Vagina (tissue), 2 donors: ENCODE data around the gene RGL1. TPM values are rescaled to one million over a fixed set of nuclear protein-coding genes. Genes with fewer than 3 reads are reported as not detected.

Source experiments
- DNase-seq, 2 donors: peaks; one replicate each; pipeline ENCODE4 v3.0.0-alpha.2; 2017; ENCODE audit errors: extremely low spot score in 2 of 2
- H3K27ac ChIP-seq: fragments of 200-600 bp; sonication (generic); one replicate; pipeline ENCODE4 v1.5.1; 2019
- H3K27me3 ChIP-seq: fragments of 200-600 bp; sonication (generic); one replicate; pipeline ENCODE4 v1.5.1; 2019
- H3K36me3 ChIP-seq, 2 donors: fragments of 200-600 bp; sonication (generic); one replicate each; pipeline ENCODE4 v1.5.1; 2017 to 2019
- H3K4me1 ChIP-seq: fragments of 200-600 bp; sonication (generic); one replicate; pipeline ENCODE4 v1.5.1; 2019
- H3K4me3 ChIP-seq, 2 donors: fragments of 200-600 bp; sonication (generic); 1 replicate in 1 of 2; 2 replicates in 1 of 2; pipeline ENCODE4 v1.5.1; 2016 to 2019
- H3K9me3 ChIP-seq: fragments of 200-600 bp; sonication (generic); one replicate; pipeline ENCODE4 v1.5.1; 2019
- POLR2A ChIP-seq, 2 donors: fragments of 450-650 bp; IDR thresholded peaks; one replicate each; pipeline ENCODE4 v1.6.1; 2017; ENCODE audit warnings: antibody characterized with exemption in 2 of 2, mild to moderate bottlenecking in 2 of 2, moderate library complexity in 2 of 2
- POLR2AphosphoS5 ChIP-seq, 2 donors: sonication (generic); formaldehyde crosslinking; IDR thresholded peaks; one replicate each; pipeline ENCODE4 v1.9.0; 2017; ENCODE audit warnings: antibody characterized with exemption in 2 of 2, mild to moderate bottlenecking in 2 of 2, low read depth in 1 of 2; ENCODE audit not compliant: insufficient read depth in 1 of 2
- intact Hi-C: fragments of 100-400 bp; cut with DNase I; formaldehyde crosslinking; loops from one replicate; pipeline ENCODE4 v1.15.1; 2023
- total RNA-seq: library from RNA; depleted of rRNA; stranded (reverse); fragments of >200 nt; gene quantifications from one replicate; pipeline ENCODE4 v1.2.3, GENCODE V29; 2016
- TF ChIP-seq, protein P1 (sequence below), 3 experiments: fragments of 450-650 bp in 2 of 3; fragments of 200-600 bp in 1 of 3; sonication (generic) in 1 of 3; IDR thresholded peaks; one replicate each; pipeline ENCODE4 v1.5.1; 2017 to 2019; ENCODE audit warnings: antibody characterized with exemption in 3 of 3, mild to moderate bottlenecking in 2 of 3, moderate library complexity in 2 of 3

RGL1 gene
- total RNA-seq, 1 donor from 2014 or later = 23.1 TPM

DNA sequence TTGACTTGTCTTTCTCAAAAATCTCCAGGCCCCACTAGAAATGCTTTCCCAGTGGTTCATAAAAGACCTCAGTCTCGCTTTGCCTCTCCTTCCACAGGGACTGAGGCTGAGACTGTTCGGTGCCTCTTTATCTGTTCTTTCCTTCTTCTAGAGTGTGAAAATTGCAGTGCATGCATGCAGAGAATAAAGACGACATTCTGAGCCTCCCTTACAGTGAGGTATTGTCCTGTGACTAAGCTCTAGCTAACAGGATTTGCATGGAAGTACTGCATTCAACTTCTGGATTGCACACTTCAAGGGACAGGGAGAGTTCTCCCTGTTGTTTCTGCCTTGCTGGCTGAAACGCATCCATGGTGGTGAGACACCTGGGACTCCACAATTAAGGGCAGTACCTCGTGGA is 163.5 kb downstream of the RGL1 start:
- TF ChIP-seq POLR2A (IDR thresholded peaks at IDR 0.05) = no peak
- no peak for TF ChIP-seq POLR2AphosphoS5 (IDR thresholded peaks at IDR 0.05; ENCODE audit: insufficient read depth in 1 of 2, low read depth in 1 of 2)
- TF ChIP-seq, protein P1, sequence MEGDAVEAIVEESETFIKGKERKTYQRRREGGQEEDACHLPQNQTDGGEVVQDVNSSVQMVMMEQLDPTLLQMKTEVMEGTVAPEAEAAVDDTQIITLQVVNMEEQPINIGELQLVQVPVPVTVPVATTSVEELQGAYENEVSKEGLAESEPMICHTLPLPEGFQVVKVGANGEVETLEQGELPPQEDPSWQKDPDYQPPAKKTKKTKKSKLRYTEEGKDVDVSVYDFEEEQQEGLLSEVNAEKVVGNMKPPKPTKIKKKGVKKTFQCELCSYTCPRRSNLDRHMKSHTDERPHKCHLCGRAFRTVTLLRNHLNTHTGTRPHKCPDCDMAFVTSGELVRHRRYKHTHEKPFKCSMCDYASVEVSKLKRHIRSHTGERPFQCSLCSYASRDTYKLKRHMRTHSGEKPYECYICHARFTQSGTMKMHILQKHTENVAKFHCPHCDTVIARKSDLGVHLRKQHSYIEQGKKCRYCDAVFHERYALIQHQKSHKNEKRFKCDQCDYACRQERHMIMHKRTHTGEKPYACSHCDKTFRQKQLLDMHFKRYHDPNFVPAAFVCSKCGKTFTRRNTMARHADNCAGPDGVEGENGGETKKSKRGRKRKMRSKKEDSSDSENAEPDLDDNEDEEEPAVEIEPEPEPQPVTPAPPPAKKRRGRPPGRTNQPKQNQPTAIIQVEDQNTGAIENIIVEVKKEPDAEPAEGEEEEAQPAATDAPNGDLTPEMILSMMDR (IDR thresholded peaks at IDR 0.05) = no peak
- intact Hi-C loops = no loop called here
- Histone ChIP-seq H3K9me3 (no peaks in the 10 kb centered on the region), H3K36me3 (no peaks in the 10 kb centered on the region), H3K27ac (no peak overlapping the region), H3K27me3 (no peaks in the 10 kb centered on the region), H3K4me1 (no peaks in the 10 kb centered on the region), H3K4me3 (no peak overlapping the region)
- DNase-seq = no peak

DNA sequence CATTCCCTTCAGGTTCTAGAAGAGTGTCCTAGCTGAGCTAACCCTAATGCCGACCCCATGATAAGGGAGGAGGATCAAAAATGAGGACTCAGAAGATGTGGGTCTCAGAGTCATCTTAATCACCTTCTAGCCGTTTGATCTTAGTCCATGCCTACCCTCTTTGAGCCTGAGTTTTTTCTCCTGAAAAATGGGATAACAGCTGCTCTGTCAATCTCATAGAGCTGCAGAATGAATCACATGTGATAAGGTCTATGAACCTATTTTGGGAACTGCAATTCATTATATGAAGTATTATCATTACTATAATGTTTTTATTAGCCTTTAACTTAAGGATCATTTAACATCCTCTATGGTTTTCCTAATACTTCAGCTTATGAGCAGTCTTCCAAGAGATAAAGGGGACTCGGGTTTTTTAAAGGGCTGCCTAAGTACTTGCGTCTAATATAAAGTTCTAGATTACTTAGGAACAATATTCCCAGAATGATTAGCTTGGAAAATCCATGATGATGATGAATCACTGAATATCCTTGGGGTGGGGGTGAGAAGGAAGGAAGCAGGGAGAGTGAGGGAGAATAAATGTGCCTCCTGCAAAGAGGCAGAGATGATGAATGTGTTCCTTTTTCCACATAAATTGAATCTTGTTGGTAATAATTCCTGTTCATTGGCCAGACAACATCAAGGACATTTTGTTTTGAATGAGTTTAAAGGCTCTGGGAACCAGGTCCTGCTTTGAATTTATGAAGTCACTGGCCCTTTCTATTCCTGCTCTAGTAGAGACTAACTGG is 165.8 kb downstream of the RGL1 start:
- intact Hi-C loops = no loop called here

DNA sequence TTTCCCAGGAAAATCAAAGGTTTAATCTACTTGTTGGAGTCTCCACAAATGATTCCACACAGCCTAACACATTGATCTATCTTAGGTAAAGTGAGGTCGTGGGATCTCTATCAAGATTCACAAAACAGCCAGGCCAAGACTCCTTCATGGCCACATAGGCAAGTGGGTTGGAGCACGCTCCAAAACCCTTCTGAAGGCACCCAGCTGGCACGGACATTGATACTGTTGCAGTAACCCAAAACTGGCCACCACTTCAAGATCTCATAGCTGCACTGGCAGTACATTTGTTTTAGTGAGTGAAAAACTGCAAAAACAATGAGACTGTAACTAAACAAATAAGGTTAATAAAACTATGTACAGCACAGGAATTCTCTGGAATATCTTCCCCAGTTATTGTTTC is 170.7 kb downstream of the RGL1 start:
- Histone ChIP-seq H3K9me3 (no peaks in the 10 kb centered on the region), H3K27ac (no peak overlapping the region), H3K36me3 (no peaks in the 10 kb centered on the region), H3K4me1 (no peaks in the 10 kb centered on the region), H3K4me3 (no peak overlapping the region), H3K27me3 (no peaks in the 10 kb centered on the region)
- no peak for TF ChIP-seq POLR2A (IDR thresholded peaks at IDR 0.05)
- TF ChIP-seq POLR2AphosphoS5 (IDR thresholded peaks at IDR 0.05; ENCODE audit: insufficient read depth in 1 of 2, low read depth in 1 of 2) = no peak
- TF ChIP-seq, protein P1 (IDR thresholded peaks at IDR 0.05) = no peak
- intact Hi-C loops = no loop called here
- DNase-seq = no peak

More for the DNA sequence above, 165.8 kb downstream of the RGL1 start:
- no peaks in the 10 kb centered on the region for H3K36me3 ChIP-seq
- no peaks in the 10 kb centered on the region for H3K27me3 ChIP-seq
- H3K4me1 ChIP-seq = no peaks in the 10 kb centered on the region
- H3K9me3 ChIP-seq = no peaks in the 10 kb centered on the region
- H3K27ac ChIP-seq = no peak overlapping the region
- no peak for DNase-seq
- H3K4me3 ChIP-seq = no peak overlapping the region
- TF ChIP-seq POLR2A (IDR thresholded peaks at IDR 0.05) = no peak
- no peak for TF ChIP-seq POLR2AphosphoS5 (IDR thresholded peaks at IDR 0.05; ENCODE audit: insufficient read depth in 1 of 2, low read depth in 1 of 2)
- TF ChIP-seq, protein P1 (IDR thresholded peaks at IDR 0.05) = no peak

DNA sequence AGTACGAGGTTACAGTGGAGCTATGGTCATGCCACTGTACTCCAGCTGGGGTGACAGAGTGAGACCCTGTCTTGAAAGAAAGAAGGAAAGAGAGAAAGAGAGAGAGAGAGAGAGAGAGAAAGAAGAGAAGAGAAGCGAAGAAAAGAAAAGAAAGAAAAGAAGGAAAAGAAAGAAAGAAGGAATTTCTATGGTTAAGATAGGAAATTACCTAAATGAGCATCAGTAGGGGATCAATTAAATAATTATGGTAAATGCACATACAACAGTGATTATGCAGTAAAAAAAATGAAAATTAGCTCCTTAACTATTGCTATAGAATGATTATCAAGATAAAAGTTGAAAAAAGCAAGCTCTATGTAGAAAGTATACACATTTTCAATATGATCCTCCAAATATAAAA is 172.8 kb downstream of the RGL1 start:
- Histone ChIP-seq H3K4me1 (no peaks in the 10 kb centered on the region), H3K4me3 (no peak overlapping the region), H3K36me3 (no peaks in the 10 kb centered on the region), H3K9me3 (no peaks in the 10 kb centered on the region), H3K27ac (no peak overlapping the region), H3K27me3 (no peaks in the 10 kb centered on the region)
- DNase-seq = no peak
- TF ChIP-seq POLR2AphosphoS5 (IDR thresholded peaks at IDR 0.05; ENCODE audit: insufficient read depth in 1 of 2, low read depth in 1 of 2) (no peak), POLR2A (IDR thresholded peaks at IDR 0.05) (no peak)
- TF ChIP-seq, protein P1 (IDR thresholded peaks at IDR 0.05) = no peak
- intact Hi-C loops = no loop called here

Other genes with a start within 250 kb of the RGL1 start
- 12.5 TPM for gene NCF2, start 214.7 kb upstream of the RGL1 start, total RNA-seq
- gene ARPC5, start 169.3 kb upstream of the RGL1 start, total RNA-seq = 48.4 TPM
- gene APOBEC4, start 151.8 kb upstream of the RGL1 start, total RNA-seq = not detected
- gene COLGALT2, start 232.6 kb downstream of the RGL1 start, total RNA-seq = 2.2 TPM
- gene TSEN15, start 246.6 kb downstream of the RGL1 start, total RNA-seq = 18.4 TPM